Activated T-cell treated with anti-CD3 and anti-CD28 coated beads for 4 hours (primary cell): Measurements from ENCODE around the gene CAMK1G.

ENCODE experiments used
- DNase-seq: peaks from one replicate; pipeline ENCODE4 v3.0.0-alpha.2; 2020

The CAMK1G gene

DNA sequence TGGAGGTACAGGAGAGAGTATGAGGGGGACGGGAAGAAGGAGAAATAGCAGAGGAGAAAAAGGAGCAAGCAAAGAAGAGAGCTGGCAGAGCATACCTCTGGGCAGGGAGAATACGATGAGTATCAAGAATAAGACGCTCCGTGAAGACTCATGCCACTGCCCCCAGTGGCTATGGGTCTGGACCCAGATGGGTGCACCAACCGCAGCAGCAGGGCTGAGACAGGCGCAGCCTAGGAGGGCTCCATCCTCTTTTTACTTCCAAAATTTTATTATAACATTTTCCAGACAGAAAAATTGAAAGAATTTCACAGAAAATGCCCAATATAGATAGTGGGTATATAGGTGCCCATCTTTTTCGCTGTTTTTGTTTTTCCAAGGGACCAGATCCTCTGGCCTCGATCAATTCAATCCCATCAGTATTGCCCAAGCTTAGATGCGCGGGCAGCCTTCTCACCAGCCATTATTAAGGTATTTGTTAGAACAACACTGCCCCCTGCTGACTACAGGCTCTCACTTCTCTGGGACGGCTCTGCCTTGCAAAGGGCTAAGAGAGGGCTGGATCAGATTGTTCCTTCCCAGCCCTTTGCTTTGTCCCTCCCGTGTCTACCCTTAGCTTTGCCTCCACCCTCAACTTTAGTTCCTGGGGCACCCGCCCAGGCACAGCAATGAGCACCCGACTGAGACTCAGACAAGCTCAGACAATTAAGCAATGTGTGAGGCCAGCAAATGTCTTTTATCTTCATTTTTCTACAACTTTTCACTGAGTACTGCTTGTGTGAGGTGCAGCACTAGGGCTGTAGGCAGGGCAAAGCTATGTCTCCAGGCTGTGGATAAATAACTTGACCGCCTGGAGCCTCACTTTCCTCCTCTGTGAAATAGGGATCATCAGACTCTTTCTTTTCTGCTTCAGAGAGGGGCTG is 17.5 kb upstream of the CAMK1G start:
- DNase-seq, result peak; percentile 74

GRCh38 chr1:209567698-209568175 is 15.8 kb upstream of the CAMK1G start:
- no peak for DNase-seq

GRCh38 chr1:209569455-209570207 is 13.9 kb upstream of the CAMK1G start:
- peak; percentile 59 for DNase-seq

- DNase-seq, result no peak
These were observed 12.8 kb upstream of the CAMK1G start for GRCh38 chr1:209570743-209571142.

DNA sequence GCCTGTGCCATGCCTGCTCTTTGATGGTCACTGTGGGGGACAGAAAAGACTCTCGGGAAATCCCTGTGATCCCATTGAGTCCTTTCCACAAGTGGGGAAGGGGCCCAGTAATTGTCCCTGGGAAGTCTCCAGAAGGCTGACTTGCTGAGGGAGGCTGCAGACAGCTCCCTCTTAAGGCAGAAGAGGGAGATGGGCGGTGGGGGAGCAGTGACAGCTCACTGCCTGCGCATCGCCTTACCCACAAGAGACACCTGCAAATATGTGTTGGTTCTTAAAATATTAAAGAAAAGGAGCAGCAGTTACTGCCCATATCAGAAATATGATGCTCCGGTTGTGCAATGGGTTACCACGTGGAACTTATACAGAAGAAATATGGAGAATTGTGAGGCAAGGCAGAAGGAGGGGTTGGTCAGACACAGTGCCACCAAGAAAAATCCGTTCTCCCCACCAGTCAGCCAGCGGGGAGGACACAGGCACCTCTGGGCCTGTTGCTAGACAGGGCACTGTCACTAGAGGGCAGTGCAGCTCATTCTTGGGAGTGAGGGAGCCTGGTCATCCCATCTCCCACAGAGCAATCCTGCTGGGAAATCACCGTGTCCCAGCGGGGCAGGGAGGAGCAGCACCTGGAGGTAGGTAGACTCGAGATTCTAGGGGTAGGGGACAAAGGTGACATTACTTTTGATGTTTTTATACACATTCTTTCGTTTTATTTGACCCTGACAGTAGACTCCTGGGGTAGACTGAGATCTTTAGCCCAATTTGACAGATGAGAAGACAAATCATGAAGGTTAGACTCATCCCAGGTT is 6.9 kb upstream of the CAMK1G start:
- peak; percentile 59 for DNase-seq

GRCh38 chr1:209577346-209577745 is 6.2 kb upstream of the CAMK1G start:
- no peak for DNase-seq

DNA sequence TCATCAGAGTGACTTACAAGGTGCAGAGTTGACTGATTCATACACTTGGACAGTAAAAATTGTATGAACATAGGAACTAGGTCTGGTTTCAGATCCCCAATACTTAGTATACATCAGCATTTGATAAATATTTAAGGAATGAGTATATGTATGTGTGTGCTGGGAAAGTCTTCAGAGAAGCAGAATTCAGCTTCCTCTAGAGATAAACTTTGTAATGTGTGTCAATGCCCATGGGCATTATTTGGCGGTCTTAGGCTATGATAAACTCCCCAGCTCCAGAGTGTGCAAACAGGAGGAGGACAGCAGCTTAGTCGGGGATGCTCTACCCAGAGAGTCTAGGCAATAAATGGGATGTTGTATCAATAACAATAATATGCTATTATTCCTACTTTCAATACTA is 2.9 kb upstream of the CAMK1G start:
- DNase-seq, result no peak

- no peak for DNase-seq
These were observed 738 bp downstream of the CAMK1G start for GRCh38 chr1:209584231-209584672.

DNA sequence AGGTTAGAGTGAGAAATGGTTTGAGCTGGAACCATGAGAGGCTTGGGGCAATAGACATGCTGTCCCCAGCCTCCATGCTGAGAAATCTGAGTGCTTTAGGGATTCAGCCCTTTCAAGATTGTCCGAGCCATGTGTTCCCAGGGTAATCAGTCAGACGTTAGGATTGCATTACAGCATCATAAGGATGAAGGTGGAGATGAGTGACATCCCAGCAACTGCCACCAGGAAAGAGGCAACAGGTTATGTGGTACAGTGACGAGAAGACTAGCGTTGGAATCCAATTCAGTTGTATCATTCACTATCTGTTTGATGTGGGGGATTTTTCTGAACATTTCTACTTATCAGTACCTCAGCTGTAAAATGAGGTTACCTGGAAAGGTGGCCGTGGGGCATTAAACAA is 1.7 kb downstream of the CAMK1G start:
- DNase-seq, result no peak

- DNase-seq, result no peak
These were observed 2.2 kb downstream of the CAMK1G start for GRCh38 chr1:209585672-209586071.

- DNase-seq, result no peak
These were observed 2.8 kb downstream of the CAMK1G start for GRCh38 chr1:209586221-209586740.

DNA sequence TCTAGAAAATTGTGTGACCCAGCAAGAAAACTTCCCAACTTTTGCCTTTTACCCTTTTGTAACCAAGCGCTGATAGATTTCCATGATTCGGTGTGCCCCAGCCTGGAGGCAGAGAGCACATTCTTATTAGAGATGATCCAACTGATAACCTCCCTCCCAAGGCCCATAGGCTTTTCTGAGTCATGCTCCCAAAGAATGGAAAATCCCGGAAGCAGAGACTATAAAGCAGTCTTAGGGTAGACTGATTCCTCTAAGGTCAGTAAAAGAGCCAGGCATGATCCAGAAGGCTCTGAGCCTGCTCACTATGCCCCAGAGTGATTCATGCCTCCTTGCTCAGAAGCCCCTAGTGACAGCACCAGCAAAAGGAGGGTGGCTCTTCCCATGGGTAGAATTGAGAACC is 4.3 kb downstream of the CAMK1G start:
- DNase-seq, result no peak

GRCh38 chr1:209589440-209589839 is 5.9 kb downstream of the CAMK1G start:
- no peak for DNase-seq

DNA sequence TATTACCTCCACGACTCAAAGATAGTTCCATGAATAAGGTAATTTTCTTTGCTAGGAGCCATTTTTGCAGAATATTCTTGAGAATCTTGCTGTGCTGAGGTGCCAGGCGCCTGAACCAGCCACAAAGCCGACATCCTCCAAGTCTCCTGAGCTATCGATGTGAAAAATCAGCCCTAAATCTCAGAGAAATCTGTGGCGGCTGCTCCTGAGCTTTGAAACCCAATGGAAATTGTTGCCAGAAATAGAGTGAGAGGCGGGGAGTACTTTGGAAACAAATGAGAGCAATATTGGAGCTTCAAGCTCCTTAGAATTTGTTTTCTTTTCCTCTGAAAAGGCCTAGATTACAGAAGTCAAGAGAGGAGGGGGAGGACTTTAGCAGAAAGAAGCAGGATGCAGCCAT is 6.3 kb downstream of the CAMK1G start:
- DNase-seq, result no peak

GRCh38 chr1:209590405-209590804 is 6.9 kb downstream of the CAMK1G start:
- no peak for DNase-seq

GRCh38 chr1:209593747-209594146 is 10.2 kb downstream of the CAMK1G start:
- DNase-seq, result no peak

DNA sequence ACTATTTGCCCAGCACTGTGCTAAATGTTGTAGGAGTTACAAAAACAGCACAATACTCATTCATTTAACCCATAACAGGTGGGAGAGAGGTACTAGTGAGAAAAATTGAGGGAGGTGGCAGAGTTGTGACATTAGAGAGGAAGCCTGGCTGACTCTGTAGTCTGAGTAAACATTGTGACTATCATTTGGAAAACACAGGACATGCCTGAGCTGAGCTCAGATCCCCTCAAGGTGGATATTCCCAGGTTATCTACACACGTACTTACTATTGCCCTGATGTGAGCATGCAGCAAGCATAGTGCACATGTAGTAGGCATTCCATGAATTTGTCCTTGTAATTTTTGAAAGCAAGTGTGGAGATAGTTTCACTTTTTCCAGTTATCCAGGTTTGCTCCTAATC is 10.9 kb downstream of the CAMK1G start:
- no peak for DNase-seq

DNA sequence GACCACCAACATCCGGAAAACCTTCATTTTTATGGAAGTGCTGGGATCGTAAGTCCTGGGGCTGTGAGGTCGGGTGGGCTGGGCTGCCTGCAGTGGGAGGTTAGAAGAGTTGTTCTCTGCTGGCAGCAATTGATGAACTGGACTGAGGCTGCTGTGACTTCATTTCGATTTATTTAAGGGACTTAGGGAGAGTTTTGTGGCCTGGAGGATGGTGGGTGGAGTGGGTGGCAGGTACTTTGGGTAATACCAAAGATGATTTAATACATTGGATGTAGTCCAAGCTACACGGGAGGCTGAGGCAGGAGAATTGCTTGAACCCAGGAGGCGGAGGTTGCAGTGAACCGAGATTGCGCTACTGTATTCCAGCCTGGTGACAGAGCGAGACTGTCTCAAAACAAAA is 11.5 kb downstream of the CAMK1G start:
- DNase-seq, result no peak

DNA sequence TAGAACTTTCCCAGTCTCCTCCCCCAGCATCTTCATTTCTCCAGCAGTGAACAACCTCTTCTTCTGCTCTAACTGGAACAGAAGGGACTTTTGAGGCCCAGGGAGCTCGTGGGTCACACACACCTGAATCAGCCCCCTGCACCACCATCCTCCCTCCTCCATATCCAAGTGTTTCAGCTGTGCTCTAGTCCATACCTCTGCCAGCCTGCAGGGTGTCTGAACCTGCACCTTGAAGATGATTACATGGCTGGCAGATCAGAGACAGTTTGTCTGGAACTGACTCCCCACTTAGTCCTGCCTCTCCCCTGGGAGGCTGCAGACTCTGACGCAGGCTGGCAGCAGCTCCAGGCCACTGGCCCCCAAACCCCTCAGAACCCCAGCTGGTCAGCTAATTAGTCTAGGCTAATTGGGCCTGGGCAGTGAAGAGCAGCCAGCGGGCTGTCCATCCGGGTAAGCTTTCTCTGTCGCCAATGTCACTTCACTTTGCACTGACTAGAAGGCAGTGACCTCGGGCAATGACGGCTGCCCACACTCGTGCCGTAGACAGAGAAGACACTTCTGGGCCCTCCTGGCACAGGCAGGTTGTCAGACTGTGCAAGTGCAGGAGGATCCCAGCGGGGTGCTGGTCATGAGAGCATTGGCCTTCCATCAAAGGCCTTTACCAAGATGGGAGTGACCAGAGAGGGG is 12.2 kb downstream of the CAMK1G start:
- DNase-seq, result no peak

GRCh38 chr1:209597499-209597898 is 14.0 kb downstream of the CAMK1G start:
- DNase-seq, result no peak

GRCh38 chr1:209598227-209598626 is 14.7 kb downstream of the CAMK1G start:
- DNase-seq, result no peak

DNA sequence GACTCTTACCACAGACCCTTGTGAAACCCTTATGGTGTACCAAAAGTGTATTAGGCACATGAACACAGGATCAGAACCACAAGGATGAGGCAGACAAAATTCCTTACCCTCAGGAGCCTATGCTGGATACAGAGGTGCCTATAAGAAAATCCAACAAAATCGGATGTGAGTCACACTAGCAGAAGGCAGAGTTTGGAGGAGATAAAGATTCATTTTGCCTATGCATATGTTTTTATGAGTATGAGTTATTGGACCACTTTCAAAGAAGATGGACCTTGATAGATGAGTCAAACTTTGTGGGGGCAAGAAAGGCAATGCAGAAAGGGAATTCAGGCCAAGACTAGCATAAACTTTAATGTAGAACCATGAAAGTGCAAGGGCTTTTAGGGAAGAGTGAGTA is 17.0 kb downstream of the CAMK1G start:
- no peak for DNase-seq
